ENCODE measurements around the gene RAI1.
"Not testable (repeated sequence)": the region's sequence is repeated elsewhere in the genome, so short reads cannot be mapped to it uniquely, and the experiment has no call there.

Gene RAI1

GRCh38 chr17:17680477-17681186 is 626 bp upstream of the RAI1 start:
- no peak for DNase-seq

GRCh38 chr17:17681744-17682292 is 560 bp downstream of the RAI1 start:
- DNase-seq, result no peak

DNA sequence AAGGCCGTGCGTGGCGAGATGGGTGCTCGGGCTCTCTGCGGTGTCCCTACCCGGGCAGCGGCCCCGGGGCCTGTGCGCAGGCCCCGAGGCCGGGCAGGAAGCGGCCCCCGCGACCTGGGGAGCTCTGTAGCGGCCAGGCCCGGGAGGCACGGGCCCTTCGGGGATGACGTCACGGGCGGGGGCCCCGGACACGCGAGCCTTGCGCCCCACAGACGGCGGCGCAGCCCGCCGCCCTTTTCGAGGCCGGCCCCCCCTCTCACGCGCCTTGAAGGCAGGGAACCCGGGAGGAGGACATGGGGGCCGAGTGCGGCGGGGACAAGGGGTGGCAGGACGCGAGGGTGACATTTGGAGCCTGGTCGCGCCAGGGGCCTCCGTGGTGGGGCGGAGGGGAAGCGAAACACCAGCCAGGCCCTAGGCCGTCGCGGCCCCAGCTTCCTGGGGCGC is 1.1 kb downstream of the RAI1 start:
- DNase-seq, result no peak

GRCh38 chr17:17682737-17683680 is 1.8 kb downstream of the RAI1 start:
- DNase-seq, result peak; percentile 60

DNA sequence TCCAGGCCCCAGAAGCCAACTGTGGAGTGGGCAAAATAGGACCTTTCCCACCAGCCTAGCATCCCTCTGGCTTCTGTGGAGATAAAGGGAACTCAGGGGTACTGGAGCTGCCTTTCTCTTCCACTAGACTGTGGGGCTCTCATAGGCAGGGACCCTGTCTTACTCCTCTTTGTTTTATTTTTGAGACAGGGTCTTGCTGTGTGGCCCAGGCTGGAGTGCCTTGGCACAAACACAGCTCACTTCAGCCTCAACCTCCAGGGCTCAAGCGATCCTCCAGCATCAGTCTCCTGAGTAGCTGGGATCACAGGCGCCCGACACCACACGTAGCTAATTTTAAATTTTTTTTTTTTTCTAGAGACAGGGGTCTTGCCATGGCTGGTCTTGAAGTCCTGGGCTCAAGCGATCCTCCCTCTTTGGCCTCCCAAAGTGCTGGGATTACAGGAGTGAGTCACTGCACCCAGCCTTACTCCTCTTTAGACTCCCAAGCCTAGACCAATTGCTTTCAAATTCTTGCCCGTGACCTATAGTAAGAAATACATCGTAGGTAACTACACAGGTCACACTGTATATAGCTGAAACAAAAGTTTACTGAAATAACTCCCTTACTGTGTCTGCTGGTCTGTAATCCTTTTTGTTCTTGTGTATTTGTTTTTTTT is 2.6 kb downstream of the RAI1 start:
- DNase-seq, result no peak

DNA sequence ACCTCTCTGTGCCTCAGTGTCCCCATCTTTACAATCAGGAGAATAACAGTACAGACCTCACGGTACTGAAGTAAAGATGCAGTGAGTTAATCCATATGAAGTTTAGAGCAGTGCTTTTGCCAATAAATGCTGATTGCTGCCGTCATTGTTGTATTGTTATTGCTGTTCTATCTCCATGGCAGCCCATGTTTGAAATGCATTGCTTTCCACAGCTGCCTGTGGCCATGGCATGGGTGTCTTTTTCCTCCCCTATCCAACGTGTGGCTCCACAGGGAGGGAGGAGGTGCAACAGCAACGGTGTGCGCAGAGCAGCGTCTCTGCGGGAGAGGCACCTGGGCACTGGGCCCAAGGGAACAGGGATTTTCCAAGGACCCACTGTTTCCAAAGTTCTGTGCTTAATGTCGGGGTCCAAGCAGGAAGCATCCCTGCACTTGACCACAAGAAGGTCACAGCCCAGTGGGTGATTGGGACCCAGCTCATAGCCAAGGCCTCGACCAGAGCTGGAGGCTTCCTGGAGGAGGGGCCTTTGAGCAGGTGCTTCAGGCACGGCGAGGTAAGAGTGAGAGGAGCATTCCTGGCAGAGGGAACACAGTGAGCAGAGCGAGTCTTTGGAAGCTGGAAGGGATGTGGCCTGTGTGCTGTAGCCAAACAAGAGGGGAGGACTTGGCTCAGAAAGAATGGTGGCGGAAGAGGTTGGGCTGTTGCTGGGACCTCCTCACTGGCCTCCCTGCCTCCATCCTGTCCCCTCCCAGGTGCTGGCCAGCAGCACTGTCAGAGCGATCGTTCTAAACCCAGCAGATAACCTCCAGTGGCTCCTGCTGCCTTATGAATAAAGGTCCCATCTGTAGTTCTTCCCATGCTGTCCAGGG is 3.9 kb downstream of the RAI1 start:
- DNase-seq, result no peak

- peak; percentile 5 for DNase-seq
These were observed 4.6 kb downstream of the RAI1 start for GRCh38 chr17:17685775-17686291.

DNA sequence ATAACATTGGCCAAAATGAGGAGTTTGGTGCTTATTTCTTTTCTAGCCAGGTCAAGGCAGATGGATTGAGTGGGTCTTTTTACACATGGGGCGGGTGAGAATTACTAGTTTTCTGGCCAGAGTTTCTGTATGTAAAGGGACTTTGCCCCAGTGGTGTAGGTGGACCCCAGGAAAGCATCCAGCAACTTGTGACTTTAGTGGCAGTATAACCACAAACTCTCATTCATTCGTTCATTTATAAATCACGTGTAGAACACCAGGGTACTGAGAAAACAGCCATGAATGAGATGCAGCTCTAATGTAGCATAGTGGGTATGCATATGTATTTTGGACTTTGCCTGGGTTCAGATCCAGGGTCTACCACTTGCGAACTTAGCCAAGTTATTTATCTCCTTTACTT is 8.1 kb downstream of the RAI1 start:
- DNase-seq, result no peak

DNA sequence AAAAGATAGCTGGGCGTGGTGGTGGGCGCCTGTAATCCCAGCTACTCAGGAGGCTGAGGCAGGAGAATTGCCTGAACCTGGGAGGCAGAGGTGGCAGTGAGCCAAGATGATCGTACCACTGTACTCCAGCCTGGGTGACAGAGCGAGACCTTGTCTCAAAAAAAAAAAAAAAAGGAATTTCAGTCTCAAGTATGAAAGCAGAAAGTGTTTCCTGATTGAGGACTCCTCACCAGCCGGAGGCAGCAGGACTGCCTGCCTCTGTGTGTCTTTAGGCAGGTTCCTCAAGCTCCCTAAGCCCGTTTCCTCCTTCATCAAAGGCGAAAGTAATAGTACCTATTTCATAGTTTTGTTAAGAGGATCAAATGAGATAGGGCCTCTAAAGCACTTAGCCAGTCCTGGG is 9.0 kb downstream of the RAI1 start:
- not testable (repeated sequence) for DNase-seq

DNA sequence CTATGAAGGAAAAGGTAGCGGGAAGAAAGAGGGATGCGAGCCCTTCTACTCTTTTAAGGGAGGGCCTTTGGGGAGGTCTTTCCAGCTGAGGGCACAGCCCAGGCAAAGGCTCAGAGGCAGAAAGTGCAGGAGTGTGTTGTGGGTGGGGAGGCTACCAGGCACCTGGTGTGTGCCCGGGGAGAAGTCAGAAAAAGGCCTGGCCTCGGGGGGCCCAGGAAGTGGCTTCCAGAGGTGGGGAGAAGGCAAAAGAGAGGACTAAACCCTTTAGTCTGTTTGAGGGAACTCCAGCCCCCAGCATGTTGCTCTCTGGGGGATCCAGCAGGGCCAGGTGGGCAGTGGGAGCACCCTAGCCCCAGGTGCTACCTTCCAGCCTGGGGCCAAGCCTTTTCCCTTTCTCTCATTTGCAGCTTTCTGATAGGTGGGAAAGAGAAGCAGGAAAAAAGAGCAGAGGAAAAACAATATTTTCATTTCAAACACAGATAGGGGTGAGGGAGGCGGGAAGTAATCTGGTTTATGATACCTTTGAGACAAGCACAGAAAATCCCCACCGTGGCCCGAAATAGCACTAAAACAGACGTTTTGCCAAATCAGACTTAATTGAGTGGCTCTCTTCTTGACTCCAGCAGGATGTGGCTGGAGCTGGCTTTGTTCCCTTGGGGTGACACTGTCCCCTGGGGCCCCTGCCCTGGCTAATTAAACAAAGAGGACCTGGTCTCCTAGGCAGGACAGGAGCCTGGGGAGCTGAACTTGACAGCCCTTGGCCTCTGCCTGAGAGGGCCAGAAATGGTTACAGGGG is 10.4 kb downstream of the RAI1 start:
- DNase-seq, result peak; percentile 7

GRCh38 chr17:17692353-17693252 is 11.3 kb downstream of the RAI1 start:
- no peak for DNase-seq

DNA sequence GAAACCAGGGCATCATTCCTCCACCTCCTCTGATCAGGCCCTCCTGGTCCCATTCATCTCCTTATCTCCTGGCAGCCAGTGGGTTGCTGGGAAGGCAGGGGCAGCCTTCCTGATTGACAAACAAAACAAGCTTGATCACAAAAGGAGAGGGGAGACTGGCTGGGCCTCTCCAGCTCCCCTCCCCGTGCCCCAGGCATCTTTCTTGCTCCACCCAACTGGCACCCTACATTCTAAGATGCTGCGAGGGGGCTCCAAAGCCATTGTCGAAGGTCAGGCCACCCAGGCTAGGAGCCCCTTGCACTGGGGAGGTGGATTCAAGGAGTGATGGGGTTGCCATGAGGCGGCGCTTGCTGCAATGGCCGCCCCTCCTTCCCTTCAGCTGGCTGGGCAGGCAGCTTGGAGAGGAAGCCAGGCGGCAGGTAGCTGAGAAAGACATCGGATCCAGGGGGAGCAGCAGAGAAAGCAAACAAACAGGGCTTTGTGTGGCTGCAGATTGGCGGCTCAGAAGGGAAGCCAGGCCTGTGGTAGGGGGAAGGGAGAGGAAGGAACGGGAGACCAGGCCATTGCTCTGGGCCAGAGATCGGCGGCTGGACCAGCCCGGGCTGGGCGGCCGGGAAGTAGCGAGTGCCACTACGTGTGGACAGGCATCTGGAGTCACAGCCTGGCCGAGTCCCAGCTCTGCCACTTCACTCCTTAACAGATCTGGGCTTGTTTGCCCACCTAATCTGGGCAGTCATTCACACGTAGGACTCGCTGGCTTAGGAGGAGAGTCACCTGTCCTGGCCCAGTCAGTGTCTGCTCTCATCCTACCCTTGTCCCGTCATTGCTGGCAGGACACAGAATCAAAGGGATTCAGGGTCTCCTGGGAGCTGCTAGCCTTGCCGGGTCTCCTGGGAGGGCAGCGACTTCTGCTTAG is 12.3 kb downstream of the RAI1 start:
- peak; percentile 26 for DNase-seq

GRCh38 chr17:17694169-17695081 is 13.2 kb downstream of the RAI1 start:
- DNase-seq, result peak; percentile 32

- no peak for DNase-seq
These were observed 14.8 kb downstream of the RAI1 start for GRCh38 chr17:17696085-17696484.

DNA sequence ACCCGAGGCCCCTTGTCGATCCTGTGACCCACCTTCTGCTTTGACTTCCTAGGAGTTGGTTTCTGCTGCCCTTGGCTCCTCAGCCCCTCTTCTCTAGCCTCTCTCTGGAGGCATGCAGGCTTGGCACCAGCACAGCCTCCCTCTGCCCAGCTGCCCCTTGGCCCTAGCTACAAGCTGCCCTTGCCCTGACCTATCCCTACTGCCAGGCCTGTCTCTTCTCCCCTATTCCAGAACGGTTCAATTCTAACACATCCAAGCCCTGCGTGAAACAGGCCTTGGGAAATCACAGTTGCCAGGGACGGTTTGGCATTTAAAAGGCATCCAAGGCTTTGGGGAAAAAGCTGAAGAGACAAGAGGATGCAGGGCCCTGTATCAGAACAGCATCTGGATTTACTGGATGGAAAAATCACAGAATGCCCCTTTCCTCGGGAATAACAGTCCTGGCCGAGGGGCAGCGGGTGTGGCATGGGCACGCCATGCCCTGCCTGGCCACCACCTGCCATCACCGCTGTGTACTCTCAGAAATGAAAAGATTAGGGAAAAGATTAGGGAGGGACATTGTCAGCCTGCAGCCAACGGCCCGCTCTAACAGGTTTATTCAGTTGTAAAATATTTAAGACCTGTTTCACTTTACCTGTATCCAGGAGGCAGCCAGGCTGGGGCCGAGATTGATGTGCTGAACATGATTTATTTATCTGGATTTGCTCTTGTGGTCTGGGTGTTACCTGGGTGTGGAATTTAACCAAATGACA is 15.8 kb downstream of the RAI1 start:
- DNase-seq, result no peak

DNA sequence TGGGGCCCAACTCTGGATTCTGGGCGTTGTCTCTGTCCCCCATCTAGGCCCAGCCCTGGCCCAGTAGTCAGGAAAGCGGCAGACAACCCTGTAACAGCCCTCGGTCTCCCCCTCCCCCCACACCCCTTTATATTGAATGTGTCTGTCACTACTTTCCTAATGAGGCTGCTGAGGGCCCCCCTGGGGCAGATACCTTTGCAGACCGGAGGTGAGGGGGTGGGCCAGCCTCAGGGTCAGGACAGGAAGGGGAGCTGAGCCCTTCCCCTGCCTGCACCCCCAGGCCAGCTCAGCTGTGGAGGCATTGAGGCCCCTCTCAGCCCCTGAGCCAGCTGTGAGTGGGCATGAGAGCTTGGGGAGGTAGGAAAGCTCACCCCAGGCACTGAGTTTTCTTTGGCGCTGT is 17.1 kb downstream of the RAI1 start:
- no peak for DNase-seq

GRCh38 chr17:17698869-17699351 is 17.7 kb downstream of the RAI1 start:
- no peak for DNase-seq

Measured in NCI-H2227 treated with DMSO at 0.1 percent for 48 hours (cell line).